ENCODE measurements around the gene MTCL1.

Gene MTCL1

DNA sequence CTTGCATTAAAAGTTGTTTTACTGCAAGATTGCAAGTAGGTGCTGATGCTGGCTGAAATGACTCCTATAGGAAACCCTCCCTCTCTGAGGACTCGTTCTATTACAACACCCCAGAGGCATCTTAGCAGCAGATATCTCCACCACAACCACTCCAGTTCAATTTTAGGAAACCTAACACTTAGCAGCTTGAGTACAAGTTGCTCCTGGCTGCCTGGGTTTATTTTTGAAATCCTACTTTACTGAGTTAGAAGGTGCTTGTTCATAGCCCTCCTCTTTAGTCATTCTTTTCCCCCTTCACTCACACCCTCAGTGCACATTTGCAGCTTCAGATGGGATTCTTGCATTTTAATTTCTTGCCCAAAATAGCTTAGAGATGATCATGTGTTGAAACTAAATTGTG lies 111.5 kb downstream of the MTCL1 start:
- no peaks in the 10 kb centered on the region for H3K36me3 Mint-ChIP-seq (ENCODE audit: low read depth)

GRCh38 chr18:8818982-8819381 lies 113.6 kb downstream of the MTCL1 start:
- no peaks in the 10 kb centered on the region for H3K27me3 Mint-ChIP-seq
- ATAC-seq (no peak), DNase-seq (no peak)
- H3K36me3 Mint-ChIP-seq (ENCODE audit: low read depth), result no peaks in the 10 kb centered on the region
- H3K27ac Mint-ChIP-seq, result no peak overlapping the region
- H3K4me1 Mint-ChIP-seq, result no peaks in the 10 kb centered on the region
- H3K4me3 Mint-ChIP-seq, result no peak overlapping the region
- no peaks in the 10 kb centered on the region for H3K9me3 Mint-ChIP-seq

More for the DNA sequence above, 111.5 kb downstream of the MTCL1 start:
- no peaks in the 10 kb centered on the region for H3K27me3 Mint-ChIP-seq
- DNase-seq (no peak), ATAC-seq (no peak)
- no peak overlapping the region for H3K27ac Mint-ChIP-seq
- no peaks in the 10 kb centered on the region for H3K4me1 Mint-ChIP-seq
- no peaks in the 10 kb centered on the region for H3K9me3 Mint-ChIP-seq
- no peak overlapping the region for H3K4me3 Mint-ChIP-seq

- H3K36me3 Mint-ChIP-seq (ENCODE audit: low read depth), result no peaks in the 10 kb centered on the region
- no peaks in the 10 kb centered on the region for H3K4me1 Mint-ChIP-seq
- ATAC-seq, result no peak
- H3K4me3 Mint-ChIP-seq, result no peak overlapping the region
- H3K27ac Mint-ChIP-seq, result no peak overlapping the region
- no peaks in the 10 kb centered on the region for H3K9me3 Mint-ChIP-seq
- no peak for DNase-seq
- H3K27me3 Mint-ChIP-seq, result no peaks in the 10 kb centered on the region
Measured at GRCh38 chr18:8820396-8821082, 115.2 kb downstream of the MTCL1 start.

DNA sequence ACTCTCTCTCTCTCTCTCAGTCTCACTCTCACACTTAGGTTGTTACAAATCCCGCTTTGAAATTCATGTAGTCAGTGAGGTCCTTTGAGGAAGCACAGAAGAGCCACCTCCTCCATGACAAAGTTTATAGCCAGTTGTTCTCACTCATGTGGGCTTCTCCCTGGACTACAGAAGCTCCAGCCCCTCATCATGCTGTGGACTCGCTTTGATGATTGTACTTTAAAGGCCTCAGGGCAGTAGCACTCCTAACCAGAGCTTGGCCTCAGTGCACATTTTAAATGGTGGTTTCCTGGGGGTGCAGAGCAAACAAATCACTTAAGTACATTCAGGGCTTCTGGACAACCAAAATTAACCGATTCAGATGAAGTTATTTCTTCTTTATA lies 115.7 kb downstream of the MTCL1 start:
- DNase-seq (no peak), ATAC-seq (no peak)
- Mint-ChIP-seq H3K27me3 (no peaks in the 10 kb centered on the region), H3K4me1 (no peaks in the 10 kb centered on the region), H3K4me3 (no peak overlapping the region), H3K9me3 (no peaks in the 10 kb centered on the region), H3K36me3 (ENCODE audit: low read depth) (no peaks in the 10 kb centered on the region), H3K27ac (no peak overlapping the region)

DNA sequence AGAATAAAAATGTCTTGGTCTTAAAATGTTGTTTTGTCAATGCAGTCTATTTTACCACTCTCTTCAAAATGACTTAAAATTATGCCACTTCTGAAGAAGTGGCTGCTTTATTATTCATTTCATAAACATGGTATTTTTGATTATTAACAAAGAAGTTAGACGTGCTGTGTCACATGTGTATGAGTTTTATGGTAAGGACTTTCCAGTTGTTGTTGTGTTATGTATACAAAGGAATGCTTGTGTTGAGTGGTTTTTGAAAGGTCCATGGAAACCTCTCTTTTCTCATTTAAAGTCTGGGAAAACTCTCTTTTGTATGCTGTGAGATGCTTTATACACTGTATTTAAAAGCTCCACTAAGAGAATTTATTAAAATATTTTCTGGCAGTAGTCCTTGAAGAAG lies 116.2 kb downstream of the MTCL1 start:
- no peaks in the 10 kb centered on the region for H3K27me3 Mint-ChIP-seq
- H3K4me1 Mint-ChIP-seq, result no peaks in the 10 kb centered on the region
- no peak overlapping the region for H3K27ac Mint-ChIP-seq
- no peak overlapping the region for H3K4me3 Mint-ChIP-seq
- DNase-seq (no peak), ATAC-seq (no peak)
- no peaks in the 10 kb centered on the region for H3K9me3 Mint-ChIP-seq
- H3K36me3 Mint-ChIP-seq (ENCODE audit: low read depth), result no peaks in the 10 kb centered on the region

DNA sequence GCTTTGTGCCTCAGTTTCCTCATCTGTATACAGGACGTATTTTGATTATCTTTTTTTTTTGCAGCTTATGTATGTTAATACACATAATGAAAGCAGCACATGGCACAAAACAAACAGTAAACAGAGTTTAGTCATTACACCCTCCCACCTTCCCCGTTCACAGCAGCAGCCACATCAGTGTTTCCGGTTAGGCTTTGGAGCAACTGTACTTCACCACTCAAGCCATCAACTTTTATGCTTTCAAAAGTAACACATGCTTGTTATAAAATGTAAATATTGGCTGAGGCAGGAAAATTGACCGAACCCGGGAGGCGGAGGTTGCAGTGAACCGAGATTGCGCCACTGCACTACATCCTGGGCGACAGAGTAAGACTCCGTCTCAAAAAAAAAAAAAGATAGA lies 117.3 kb downstream of the MTCL1 start:
- Mint-ChIP-seq H3K9me3 (no peaks in the 10 kb centered on the region), H3K4me1 (no peaks in the 10 kb centered on the region), H3K36me3 (ENCODE audit: low read depth) (no peaks in the 10 kb centered on the region), H3K27me3 (no peaks in the 10 kb centered on the region), H3K4me3 (no peak overlapping the region), H3K27ac (no peak overlapping the region)
- ATAC-seq, result no peak
- no peak for DNase-seq

- H3K27me3 Mint-ChIP-seq, result no peaks in the 10 kb centered on the region
- no peak overlapping the region for H3K4me3 Mint-ChIP-seq
- H3K4me1 Mint-ChIP-seq, result no peaks in the 10 kb centered on the region
- H3K36me3 Mint-ChIP-seq (ENCODE audit: low read depth), result no peaks in the 10 kb centered on the region
- no peaks in the 10 kb centered on the region for H3K9me3 Mint-ChIP-seq
- no peak for DNase-seq
- no peak overlapping the region for H3K27ac Mint-ChIP-seq
- no peak for ATAC-seq
Measured at GRCh38 chr18:8823530-8823929, 118.2 kb downstream of the MTCL1 start.

DNA sequence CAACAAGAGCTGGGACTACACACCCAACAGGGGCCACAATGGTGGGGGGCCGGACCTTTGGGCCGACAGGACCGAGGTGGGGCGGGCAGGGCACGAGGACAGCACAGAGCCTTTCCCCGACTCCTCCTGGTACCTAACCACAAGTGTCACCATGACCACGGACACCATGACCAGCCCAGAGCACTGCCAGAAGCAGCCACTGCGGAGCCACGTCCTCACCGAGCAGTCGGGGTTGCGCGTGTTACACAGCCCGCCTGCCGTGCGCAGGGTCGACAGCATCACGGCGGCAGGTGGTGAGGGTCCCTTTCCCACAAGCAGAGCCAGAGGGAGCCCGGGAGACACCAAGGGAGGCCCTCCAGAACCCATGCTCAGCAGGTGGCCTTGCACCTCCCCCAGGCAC lies 119.5 kb downstream of the MTCL1 start:
- no peak for ATAC-seq
- Mint-ChIP-seq H3K4me1 (no peaks in the 10 kb centered on the region), H3K4me3 (no peak overlapping the region), H3K27ac (no peak overlapping the region), H3K36me3 (ENCODE audit: low read depth) (no peaks in the 10 kb centered on the region), H3K27me3 (no peaks in the 10 kb centered on the region), H3K9me3 (no peaks in the 10 kb centered on the region)
- no peak for DNase-seq

DNA sequence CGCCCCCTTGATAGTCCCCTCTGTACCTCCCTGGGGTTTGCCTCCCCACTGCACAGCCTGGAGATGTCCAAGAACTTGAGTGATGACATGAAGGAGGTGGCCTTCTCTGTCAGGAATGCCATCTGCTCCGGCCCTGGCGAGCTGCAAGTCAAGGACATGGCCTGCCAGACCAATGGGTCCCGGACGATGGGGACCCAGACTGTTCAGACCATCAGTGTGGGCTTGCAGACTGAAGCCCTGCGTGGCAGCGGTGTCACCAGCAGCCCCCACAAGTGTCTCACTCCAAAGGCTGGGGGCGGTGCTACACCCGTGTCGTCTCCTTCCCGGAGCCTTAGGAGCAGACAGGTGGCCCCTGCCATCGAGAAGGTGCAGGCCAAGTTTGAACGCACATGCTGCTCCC lies 119.9 kb downstream of the MTCL1 start:
- H3K27ac Mint-ChIP-seq, result no peak overlapping the region
- no peak overlapping the region for H3K4me3 Mint-ChIP-seq
- no peaks in the 10 kb centered on the region for H3K9me3 Mint-ChIP-seq
- no peak for ATAC-seq
- H3K27me3 Mint-ChIP-seq, result no peaks in the 10 kb centered on the region
- no peaks in the 10 kb centered on the region for H3K36me3 Mint-ChIP-seq (ENCODE audit: low read depth)
- DNase-seq, result no peak
- H3K4me1 Mint-ChIP-seq, result no peaks in the 10 kb centered on the region

DNA sequence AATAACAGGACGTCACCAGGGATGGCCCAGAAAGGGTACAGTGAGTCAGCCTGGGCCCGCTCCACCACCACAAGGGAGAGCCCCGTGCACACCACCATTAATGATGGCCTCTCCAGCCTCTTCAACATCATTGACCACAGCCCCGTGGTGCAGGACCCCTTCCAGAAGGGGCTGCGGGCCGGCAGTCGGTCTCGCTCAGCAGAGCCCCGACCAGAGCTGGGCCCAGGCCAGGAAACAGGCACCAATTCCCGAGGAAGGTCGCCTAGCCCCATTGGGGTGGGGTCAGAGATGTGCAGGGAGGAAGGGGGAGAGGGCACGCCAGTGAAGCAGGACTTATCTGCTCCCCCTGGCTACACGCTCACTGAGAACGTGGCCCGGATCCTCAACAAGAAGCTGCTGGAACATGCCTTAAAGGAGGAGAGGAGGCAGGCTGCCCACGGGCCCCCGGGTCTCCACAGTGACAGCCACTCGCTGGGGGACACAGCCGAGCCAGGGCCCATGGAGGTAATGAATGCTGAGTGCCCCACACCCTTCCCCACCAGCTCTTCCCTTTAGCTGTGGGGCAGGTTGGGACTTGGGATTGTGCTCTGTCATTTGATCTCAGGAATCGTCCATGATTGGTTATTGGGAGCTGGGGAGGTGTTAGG lies 120.5 kb downstream of the MTCL1 start:
- Mint-ChIP-seq H3K4me1 (no peaks in the 10 kb centered on the region), H3K9me3 (no peaks in the 10 kb centered on the region), H3K4me3 (no peak overlapping the region)

DNA sequence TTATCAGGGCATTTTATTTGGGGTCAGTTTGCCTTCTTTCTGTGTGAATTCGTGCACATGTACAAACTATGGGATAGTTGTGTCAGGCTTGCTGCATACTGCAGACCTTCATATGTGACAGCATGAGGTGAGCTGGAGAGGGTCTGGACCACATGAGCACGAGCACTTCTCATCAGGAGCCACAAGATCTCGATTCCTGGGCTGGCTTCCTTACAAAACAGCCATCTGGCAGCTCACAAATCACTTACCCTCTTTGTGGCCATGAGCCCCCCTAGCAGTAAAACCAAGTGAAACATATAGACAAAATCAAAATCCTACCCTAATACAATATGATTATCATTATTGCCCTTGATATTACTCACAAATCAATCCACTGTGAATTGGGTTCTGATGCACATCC lies 121.2 kb downstream of the MTCL1 start:
- Mint-ChIP-seq H3K27ac (no peak overlapping the region), H3K4me3 (no peak overlapping the region), H3K4me1 (no peaks in the 10 kb centered on the region), H3K27me3 (no peaks in the 10 kb centered on the region), H3K9me3 (no peaks in the 10 kb centered on the region), H3K36me3 (ENCODE audit: low read depth) (no peaks in the 10 kb centered on the region)
- ATAC-seq (no peak), DNase-seq (no peak)

More for the DNA sequence above, 120.5 kb downstream of the MTCL1 start:
- ATAC-seq (no peak), DNase-seq (no peak)
- H3K36me3 Mint-ChIP-seq (ENCODE audit: low read depth), result no peaks in the 10 kb centered on the region
- H3K27ac Mint-ChIP-seq, result no peak overlapping the region
- H3K27me3 Mint-ChIP-seq, result no peaks in the 10 kb centered on the region

GRCh38 chr18:8826971-8827370 lies 121.6 kb downstream of the MTCL1 start:
- Mint-ChIP-seq H3K36me3 (ENCODE audit: low read depth) (no peaks in the 10 kb centered on the region), H3K9me3 (no peaks in the 10 kb centered on the region), H3K27me3 (no peaks in the 10 kb centered on the region), H3K27ac (no peak overlapping the region), H3K4me1 (no peaks in the 10 kb centered on the region), H3K4me3 (no peak overlapping the region)
- DNase-seq (no peak), ATAC-seq (no peak)

DNA sequence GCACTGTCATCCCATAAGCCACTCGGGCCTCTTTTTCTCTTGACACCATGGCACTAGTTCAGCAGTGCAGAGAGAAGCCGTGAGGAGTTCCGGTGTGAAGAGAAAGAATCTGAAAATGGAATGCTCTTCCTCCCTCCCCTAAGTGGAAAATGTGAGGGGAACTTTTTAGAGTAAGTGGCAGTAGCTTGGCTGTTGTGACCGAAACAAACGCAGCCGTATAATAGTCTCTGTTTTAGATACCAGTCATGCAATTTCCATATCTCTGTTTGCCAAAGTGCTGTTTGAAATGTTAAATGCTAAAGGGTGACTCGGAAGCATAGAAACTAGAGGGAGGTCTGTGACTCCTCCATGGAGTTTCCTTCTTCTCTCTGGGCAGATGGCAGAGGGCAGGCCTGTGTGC lies 122.9 kb downstream of the MTCL1 start:
- H3K9me3 Mint-ChIP-seq, result no peaks in the 10 kb centered on the region
- no peaks in the 10 kb centered on the region for H3K36me3 Mint-ChIP-seq (ENCODE audit: low read depth)
- DNase-seq, result no peak
- no peak overlapping the region for H3K4me3 Mint-ChIP-seq
- ATAC-seq, result no peak
- H3K27me3 Mint-ChIP-seq, result no peaks in the 10 kb centered on the region
- H3K27ac Mint-ChIP-seq, result no peak overlapping the region
- H3K4me1 Mint-ChIP-seq, result no peaks in the 10 kb centered on the region

DNA sequence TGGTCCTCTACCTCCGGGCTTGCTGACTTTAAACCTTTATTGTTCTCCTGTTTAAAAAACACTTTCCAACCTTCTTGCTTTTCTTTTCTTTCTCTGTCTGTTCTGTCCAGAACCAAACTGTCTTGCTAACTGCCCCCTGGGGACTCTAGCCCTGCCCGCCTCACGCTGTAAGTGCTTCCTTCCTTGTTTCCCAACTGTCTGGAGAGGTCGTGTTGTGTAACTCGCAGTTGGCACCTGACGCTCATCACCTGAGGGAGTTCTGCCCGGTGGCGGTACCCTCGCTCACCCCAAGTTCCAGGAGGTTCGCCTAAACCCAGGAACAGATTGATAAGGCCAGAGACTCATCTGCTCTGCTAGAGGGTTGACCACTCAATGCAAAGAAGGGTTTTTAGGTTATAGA lies 123.4 kb downstream of the MTCL1 start:
- ATAC-seq (no peak), DNase-seq (no peak)
- no peaks in the 10 kb centered on the region for H3K27me3 Mint-ChIP-seq
- H3K9me3 Mint-ChIP-seq, result no peaks in the 10 kb centered on the region
- H3K36me3 Mint-ChIP-seq (ENCODE audit: low read depth), result no peaks in the 10 kb centered on the region
- no peak overlapping the region for H3K27ac Mint-ChIP-seq
- no peak overlapping the region for H3K4me3 Mint-ChIP-seq
- H3K4me1 Mint-ChIP-seq, result no peaks in the 10 kb centered on the region

GRCh38 chr18:8830067-8831060 lies 125.0 kb downstream of the MTCL1 start:
- H3K27ac Mint-ChIP-seq, result no peak overlapping the region
- no peak for DNase-seq
- H3K27me3 Mint-ChIP-seq, result no peaks in the 10 kb centered on the region
- H3K4me1 Mint-ChIP-seq, result no peaks in the 10 kb centered on the region
- no peak for ATAC-seq
- no peak overlapping the region for H3K4me3 Mint-ChIP-seq
- no peaks in the 10 kb centered on the region for H3K36me3 Mint-ChIP-seq (ENCODE audit: low read depth)
- no peaks in the 10 kb centered on the region for H3K9me3 Mint-ChIP-seq

Measured in activated naive CD8-positive, alpha-beta T cell treated with anti-CD3 and anti-CD28 coated beads, Interleukin-2, amount 50 U/mL, for 24 hours (primary cell).